ENCODE measurements around the gene XRCC5. TPM values are rescaled to one million over a fixed set of nuclear protein-coding genes. Genes with fewer than 3 reads are reported as not detected.

The XRCC5 gene
- total and polyA plus RNA-seq, 2 donors (not counting 1 experiment from before 2014, with no cell fraction given) = 152 to 278 TPM

GRCh38 chr2:216086207-216086893 lies 22.8 kb upstream of the XRCC5 start:
- no peaks in the 10 kb centered on the region for H3K9me3 ChIP-seq (ENCODE audit: control insufficient read depth, insufficient read depth, low read depth, low read length)

GRCh38 chr2:216090369-216090786 lies 18.8 kb upstream of the XRCC5 start:
- Histone ChIP-seq H3K4me1 (ENCODE audit: control insufficient read depth, extremely low read depth, insufficient read depth, low read length) (no peaks in the 10 kb centered on the region), H3K9me3 (ENCODE audit: control insufficient read depth, insufficient read depth, low read depth, low read length) (no peaks in the 10 kb centered on the region), H2AFZ (ENCODE audit: low read length) (no peak overlapping the region), H3K9ac (ENCODE audit: insufficient read depth, low read length) (no peak overlapping the region), H4K20me1 (ENCODE audit: control insufficient read depth, extremely low read depth, insufficient read depth, low read length) (no peaks in the 10 kb centered on the region), H3K27ac (ENCODE audit: insufficient read depth, low read length) (no peak overlapping the region), H3K27me3 (ENCODE audit: control insufficient read depth, insufficient read depth, low read length) (no peaks in the 10 kb centered on the region), H3K36me3 (ENCODE audit: control insufficient read depth, insufficient read depth, low read length) (no peaks in the 10 kb centered on the region), H3K79me2 (ENCODE audit: control insufficient read depth, insufficient read depth, low read length) (no peaks in the 10 kb centered on the region), H3K4me3 (replicated peaks in 1 of 4; ENCODE audit: control extremely low read depth in 1 of 4, insufficient read depth in 1 of 4, low read depth in 3 of 4, low read length in 4 of 4) (no peak overlapping the region), H3K4me2 (ENCODE audit: extremely low read depth, insufficient read depth, low read length) (no peak overlapping the region)
- TF ChIP-seq CTCF (conservative IDR thresholded peaks at IDR 0.05 in 1 of 2, IDR thresholded peaks at IDR 0.05 in 1 of 2; ENCODE audit: low read depth in 1 of 2, low read length in 2 of 2) (no peak), EZH2 (IDR thresholded peaks at IDR 0.05; ENCODE audit: low read length, missing control alignments) (no peak)
- DNase-seq (ENCODE audit: low read depth in 2 of 2) = peak in 1 of 2 donors; percentile 68

More at GRCh38 chr2:216086207-216086893, 22.8 kb upstream of the XRCC5 start:
- Histone ChIP-seq H3K4me2 (ENCODE audit: extremely low read depth, insufficient read depth, low read length) (no peak overlapping the region), H3K36me3 (ENCODE audit: control insufficient read depth, insufficient read depth, low read length) (no peaks in the 10 kb centered on the region), H3K27me3 (ENCODE audit: control insufficient read depth, insufficient read depth, low read length) (no peaks in the 10 kb centered on the region), H3K79me2 (ENCODE audit: control insufficient read depth, insufficient read depth, low read length) (no peaks in the 10 kb centered on the region), H3K27ac (ENCODE audit: insufficient read depth, low read length) (no peak overlapping the region), H3K4me3 (replicated peaks in 1 of 4; ENCODE audit: control extremely low read depth in 1 of 4, insufficient read depth in 1 of 4, low read depth in 3 of 4, low read length in 4 of 4) (no peak overlapping the region), H3K4me1 (ENCODE audit: control insufficient read depth, extremely low read depth, insufficient read depth, low read length) (no peaks in the 10 kb centered on the region), H2AFZ (ENCODE audit: low read length) (no peak overlapping the region), H3K9ac (ENCODE audit: insufficient read depth, low read length) (no peak overlapping the region), H4K20me1 (ENCODE audit: control insufficient read depth, extremely low read depth, insufficient read depth, low read length) (no peaks in the 10 kb centered on the region)
- no peak for DNase-seq (ENCODE audit: low read depth in 2 of 2)
- TF ChIP-seq CTCF (conservative IDR thresholded peaks at IDR 0.05 in 1 of 2, IDR thresholded peaks at IDR 0.05 in 1 of 2; ENCODE audit: low read depth in 1 of 2, low read length in 2 of 2) (no peak), EZH2 (IDR thresholded peaks at IDR 0.05; ENCODE audit: low read length, missing control alignments) (no peak)

GRCh38 chr2:216092646-216093045 lies 16.5 kb upstream of the XRCC5 start:
- H2AFZ ChIP-seq (ENCODE audit: low read length) = no peak overlapping the region
- no peak for DNase-seq (ENCODE audit: low read depth in 2 of 2)
- no peaks in the 10 kb centered on the region for H4K20me1 ChIP-seq (ENCODE audit: control insufficient read depth, extremely low read depth, insufficient read depth, low read length)
- no peaks in the 10 kb centered on the region for H3K79me2 ChIP-seq (ENCODE audit: control insufficient read depth, insufficient read depth, low read length)
- no peaks in the 10 kb centered on the region for H3K4me1 ChIP-seq (ENCODE audit: control insufficient read depth, extremely low read depth, insufficient read depth, low read length)
- no peak overlapping the region for H3K9ac ChIP-seq (ENCODE audit: insufficient read depth, low read length)
- no peaks in the 10 kb centered on the region for H3K27me3 ChIP-seq (ENCODE audit: control insufficient read depth, insufficient read depth, low read length)
- H3K27ac ChIP-seq (ENCODE audit: insufficient read depth, low read length) = no peak overlapping the region
- H3K9me3 ChIP-seq (ENCODE audit: control insufficient read depth, insufficient read depth, low read depth, low read length) = no peaks in the 10 kb centered on the region
- TF ChIP-seq CTCF (conservative IDR thresholded peaks at IDR 0.05 in 1 of 2, IDR thresholded peaks at IDR 0.05 in 1 of 2; ENCODE audit: low read depth in 1 of 2, low read length in 2 of 2) = no peak
- no peak for TF ChIP-seq EZH2 (IDR thresholded peaks at IDR 0.05; ENCODE audit: low read length, missing control alignments)
- no peaks in the 10 kb centered on the region for H3K36me3 ChIP-seq (ENCODE audit: control insufficient read depth, insufficient read depth, low read length)
- no peak overlapping the region for H3K4me2 ChIP-seq (ENCODE audit: extremely low read depth, insufficient read depth, low read length)
- H3K4me3 ChIP-seq (replicated peaks in 1 of 4; ENCODE audit: control extremely low read depth in 1 of 4, insufficient read depth in 1 of 4, low read depth in 3 of 4, low read length in 4 of 4) = no peak overlapping the region
